Measurements from ENCODE around the gene LY6G5C. TPM values are rescaled to one million over a fixed set of nuclear protein-coding genes. Genes with fewer than 3 reads are reported as not detected.
A peak's percentile ranks its signal among the peaks of the same experiment; 100 is the strongest.

The LY6G5C gene
- total and polyA plus RNA-seq, 9 of the 15 experiments (the other 6 are each of a cell fraction or from before 2014, with no cell fraction given): 0.10 to 0.67 (median 0.46) TPM; not detected in 4

GRCh38 chr6:31652925-31653724 lies 27.7 kb downstream of the LY6G5C start (continued):
- TF ChIP-seq TEAD2 (tag; IDR thresholded peaks at IDR 0.05): no peak
- TF ChIP-seq, protein P1, sequence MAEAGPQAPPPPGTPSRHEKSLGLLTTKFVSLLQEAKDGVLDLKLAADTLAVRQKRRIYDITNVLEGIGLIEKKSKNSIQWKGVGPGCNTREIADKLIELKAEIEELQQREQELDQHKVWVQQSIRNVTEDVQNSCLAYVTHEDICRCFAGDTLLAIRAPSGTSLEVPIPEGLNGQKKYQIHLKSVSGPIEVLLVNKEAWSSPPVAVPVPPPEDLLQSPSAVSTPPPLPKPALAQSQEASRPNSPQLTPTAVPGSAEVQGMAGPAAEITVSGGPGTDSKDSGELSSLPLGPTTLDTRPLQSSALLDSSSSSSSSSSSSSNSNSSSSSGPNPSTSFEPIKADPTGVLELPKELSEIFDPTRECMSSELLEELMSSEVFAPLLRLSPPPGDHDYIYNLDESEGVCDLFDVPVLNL (CRISPR knock-in tag; IDR thresholded peaks at IDR 0.05; ENCODE audit: low read depth): no peak
- TF ChIP-seq ARNT (IDR thresholded peaks at IDR 0.05): peak; percentile 95 to 97
- TF ChIP-seq CSDE1 (IDR thresholded peaks at IDR 0.05): no peak
- no peak for TF ChIP-seq FUS (optimal IDR thresholded peaks at IDR 0.05; ENCODE audit: low read depth, low read length)
- TF ChIP-seq EP300 (IDR thresholded peaks at IDR 0.05; ENCODE audit: low read length): no peak; the same call in 1 of the 2 replicates
- TF ChIP-seq ZKSCAN3 (CRISPR knock-in tag; IDR thresholded peaks at IDR 0.05): no peak
- TF ChIP-seq, protein P2, sequence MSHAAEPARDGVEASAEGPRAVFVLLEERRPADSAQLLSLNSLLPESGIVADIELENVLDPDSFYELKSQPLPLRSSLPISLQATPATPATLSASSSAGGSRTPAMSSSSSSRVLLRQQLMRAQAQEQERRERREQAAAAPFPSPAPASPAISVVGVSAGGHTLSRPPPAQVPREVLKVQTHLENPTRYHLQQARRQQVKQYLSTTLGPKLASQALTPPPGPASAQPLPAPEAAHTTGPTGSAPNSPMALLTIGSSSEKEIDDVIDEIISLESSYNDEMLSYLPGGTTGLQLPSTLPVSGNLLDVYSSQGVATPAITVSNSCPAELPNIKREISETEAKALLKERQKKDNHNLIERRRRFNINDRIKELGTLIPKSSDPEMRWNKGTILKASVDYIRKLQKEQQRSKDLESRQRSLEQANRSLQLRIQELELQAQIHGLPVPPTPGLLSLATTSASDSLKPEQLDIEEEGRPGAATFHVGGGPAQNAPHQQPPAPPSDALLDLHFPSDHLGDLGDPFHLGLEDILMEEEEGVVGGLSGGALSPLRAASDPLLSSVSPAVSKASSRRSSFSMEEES (CRISPR knock-in tag; IDR thresholded peaks at IDR 0.05): no peak
- TF ChIP-seq NEUROD1 (IDR thresholded peaks at IDR 0.05; ENCODE audit: borderline replicate concordance, low read depth, low read length, partially characterized antibody): no peak
- no peak for TF ChIP-seq HOXB6 (CRISPR knock-in tag; IDR thresholded peaks at IDR 0.05; ENCODE audit: borderline replicate concordance)
- TF ChIP-seq ZBTB33 (CRISPR knock-in tag; IDR thresholded peaks at IDR 0.05): no peak
- no peak for TF ChIP-seq NR2C1 (IDR thresholded peaks at IDR 0.05)
- TF ChIP-seq NR2C1 (tag; IDR thresholded peaks at IDR 0.05): peak; percentile 90
- TF ChIP-seq SETDB1 (IDR thresholded peaks at IDR 0.05; ENCODE audit: low read length): no peak
- no peak for TF ChIP-seq TSC22D4 (tag; IDR thresholded peaks at IDR 0.05)
- no peak for TF ChIP-seq ZNF507 (tag; conservative IDR thresholded peaks at IDR 0.05)
- TF ChIP-seq HNRNPK (IDR thresholded peaks at IDR 0.05; ENCODE audit: low read depth, low read length, poor library complexity, severe bottlenecking): no peak
- TF ChIP-seq ZNF232 (CRISPR knock-in tag; IDR thresholded peaks at IDR 0.05): peak; percentile 79
- TF ChIP-seq, protein P3, sequence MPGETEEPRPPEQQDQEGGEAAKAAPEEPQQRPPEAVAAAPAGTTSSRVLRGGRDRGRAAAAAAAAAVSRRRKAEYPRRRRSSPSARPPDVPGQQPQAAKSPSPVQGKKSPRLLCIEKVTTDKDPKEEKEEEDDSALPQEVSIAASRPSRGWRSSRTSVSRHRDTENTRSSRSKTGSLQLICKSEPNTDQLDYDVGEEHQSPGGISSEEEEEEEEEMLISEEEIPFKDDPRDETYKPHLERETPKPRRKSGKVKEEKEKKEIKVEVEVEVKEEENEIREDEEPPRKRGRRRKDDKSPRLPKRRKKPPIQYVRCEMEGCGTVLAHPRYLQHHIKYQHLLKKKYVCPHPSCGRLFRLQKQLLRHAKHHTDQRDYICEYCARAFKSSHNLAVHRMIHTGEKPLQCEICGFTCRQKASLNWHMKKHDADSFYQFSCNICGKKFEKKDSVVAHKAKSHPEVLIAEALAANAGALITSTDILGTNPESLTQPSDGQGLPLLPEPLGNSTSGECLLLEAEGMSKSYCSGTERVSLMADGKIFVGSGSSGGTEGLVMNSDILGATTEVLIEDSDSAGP (CRISPR knock-in tag; IDR thresholded peaks at IDR 0.05): no peak
- TF ChIP-seq ZNF3 (CRISPR knock-in tag; IDR thresholded peaks at IDR 0.05): peak; percentile 41; the same call in 1 of the 2 replicates
- peak; percentile 77 for TF ChIP-seq ESRRB (CRISPR knock-in tag; IDR thresholded peaks at IDR 0.05; ENCODE audit: borderline replicate concordance)
- TF ChIP-seq MCM5 (IDR thresholded peaks at IDR 0.05; ENCODE audit: low read depth): no peak
